ENCODE data around the gene NARS2.

- no peak for TF ChIP-seq REST (IDR thresholded peaks at IDR 0.05; ENCODE audit: low read depth)
- TF ChIP-seq TEAD4 (IDR thresholded peaks at IDR 0.05): no peak
- no peak for TF ChIP-seq CREB1 (IDR thresholded peaks at IDR 0.05; ENCODE audit: low read depth)
- no peak for TF ChIP-seq EP300 (IDR thresholded peaks at IDR 0.05; ENCODE audit: borderline replicate concordance)
These were observed 70.5 kb downstream of the NARS2 start for GRCh38 chr11:78504181-78504580.
